WTC11 (cell line): ENCODE measurements around the gene CLCN6. TPM values are rescaled to one million over a fixed set of nuclear protein-coding genes. Genes with fewer than 3 reads are reported as not detected.

ENCODE experiments used
- AFF4 ChIP-seq: sonication (generic); formaldehyde crosslinking; IDR thresholded peaks from 2 replicates; pipeline ENCODE4 v1.8.1; 2023; ENCODE audit warnings: mild to moderate bottlenecking, missing genetic modification reagents, borderline replicate concordance
- ATF2 ChIP-seq: sonication (generic); formaldehyde crosslinking; IDR thresholded peaks from 2 replicates; pipeline ENCODE4 v1.8.1; 2022; ENCODE audit warnings: low read depth, missing genetic modification reagents, borderline replicate concordance
- ATF3 ChIP-seq: sonication (generic); formaldehyde crosslinking; conservative IDR thresholded peaks from 2 replicates; pipeline ENCODE4 v1.8.1; 2022; ENCODE audit warnings: mild to moderate bottlenecking, missing genetic modification reagents
- ATF6 ChIP-seq: sonication (generic); formaldehyde crosslinking; IDR thresholded peaks from 2 replicates; pipeline ENCODE4 v1.8.1; 2023; ENCODE audit warnings: mild to moderate bottlenecking, missing genetic modification reagents
- CBFB ChIP-seq: sonication (generic); formaldehyde crosslinking; IDR thresholded peaks from 2 replicates; pipeline ENCODE4 v1.8.1; 2022; ENCODE audit warnings: mild to moderate bottlenecking, low read depth, missing genetic modification reagents
- ETV6 ChIP-seq: sonication (generic); formaldehyde crosslinking; IDR thresholded peaks from 2 replicates; pipeline ENCODE4 v1.8.1; 2022; ENCODE audit warnings: mild to moderate bottlenecking, missing genetic modification reagents
- FOXP4 ChIP-seq: sonication (generic); formaldehyde crosslinking; IDR thresholded peaks from 2 replicates; pipeline ENCODE4 v1.8.0; 2022; ENCODE audit warnings: mild to moderate bottlenecking, missing genetic modification reagents
- HMGXB4 ChIP-seq: sonication (generic); formaldehyde crosslinking; IDR thresholded peaks from 2 replicates; pipeline ENCODE4 v1.8.1; 2023; ENCODE audit warnings: mild to moderate bottlenecking, moderate library complexity, missing genetic modification reagents
- IRF1 ChIP-seq: sonication (generic); formaldehyde crosslinking; IDR thresholded peaks from 2 replicates; pipeline ENCODE4 v1.8.0; 2023; ENCODE audit warnings: missing genetic modification reagents
- IRF2 ChIP-seq: sonication (generic); formaldehyde crosslinking; IDR thresholded peaks from 2 replicates; pipeline ENCODE4 v1.8.0; 2022; ENCODE audit warnings: low read depth, missing genetic modification reagents, borderline replicate concordance
- KAT7 ChIP-seq: sonication (generic); formaldehyde crosslinking; IDR thresholded peaks from 2 replicates; pipeline ENCODE4 v1.8.1; 2023; ENCODE audit warnings: missing genetic modification reagents, mild to moderate bottlenecking, borderline replicate concordance
- NFATC4 ChIP-seq: fragments of 250-450 bp; sonication (Bioruptor Pico); IDR thresholded peaks from 2 replicates; pipeline ENCODE4 v1.9.0; 2021; ENCODE audit warnings: mild to moderate bottlenecking
- NFYB ChIP-seq: sonication (generic); formaldehyde crosslinking; conservative IDR thresholded peaks from 2 replicates; pipeline ENCODE4 v1.8.0; 2022; ENCODE audit warnings: low read depth, missing genetic modification reagents
- NR1H2 ChIP-seq: sonication (generic); formaldehyde crosslinking; IDR thresholded peaks from 2 replicates; pipeline ENCODE4 v1.9.0; 2021; ENCODE audit warnings: mild to moderate bottlenecking, moderate library complexity, missing genetic modification reagents
- PREB ChIP-seq: sonication (generic); formaldehyde crosslinking; IDR thresholded peaks from 2 replicates; pipeline ENCODE4 v1.8.1; 2022; ENCODE audit warnings: mild to moderate bottlenecking, missing genetic modification reagents, moderate library complexity, borderline replicate concordance
- SMAD4 ChIP-seq: sonication (generic); formaldehyde crosslinking; IDR thresholded peaks from 2 replicates; pipeline ENCODE4 v1.8.0; 2022; ENCODE audit warnings: mild to moderate bottlenecking, missing genetic modification reagents
- SP1 ChIP-seq: sonication (generic); formaldehyde crosslinking; conservative IDR thresholded peaks from 2 replicates; pipeline ENCODE4 v1.8.1; 2022; ENCODE audit warnings: missing genetic modification reagents
- TEAD4 ChIP-seq: sonication (generic); formaldehyde crosslinking; IDR thresholded peaks from 2 replicates; pipeline ENCODE4 v1.8.0; 2022; ENCODE audit warnings: mild to moderate bottlenecking, missing genetic modification reagents
- ZBTB43 ChIP-seq: sonication (generic); formaldehyde crosslinking; IDR thresholded peaks from 2 replicates; pipeline ENCODE4 v1.8.1; 2023; ENCODE audit warnings: mild to moderate bottlenecking, missing genetic modification reagents
- ZNF121 ChIP-seq: sonication (generic); formaldehyde crosslinking; IDR thresholded peaks from 2 replicates; pipeline ENCODE4 v1.8.0; 2023; ENCODE audit warnings: missing genetic modification reagents
- ZNF219 ChIP-seq: sonication (generic); formaldehyde crosslinking; IDR thresholded peaks from 2 replicates; pipeline ENCODE4 v1.8.0; 2023; ENCODE audit warnings: missing genetic modification reagents, mild to moderate bottlenecking, borderline replicate concordance
- ZNF396 ChIP-seq: fragments of 250-450 bp; sonication (Bioruptor Pico); IDR thresholded peaks from 2 replicates; pipeline ENCODE4 v1.8.0; 2021; ENCODE audit warnings: mild to moderate bottlenecking, moderate library complexity, borderline replicate concordance
- total RNA-seq: library from RNA; stranded (reverse); gene quantifications from 3 replicates; pipeline ENCODE4 v1.2.3, GENCODE V29; 2021

CLCN6 gene
- total RNA-seq, 1 experiment from 2014 or later = 22.3 TPM

GRCh38 chr1:11858968-11859871 is 53.2 kb downstream of the CLCN6 start (continued):
- TF ChIP-seq SMAD4 (CRISPR knock-in tag) = peak; percentile 94
- no peak for TF ChIP-seq IRF2 (CRISPR knock-in tag)
- TF ChIP-seq ZNF396 (CRISPR knock-in tag) = no peak
- TF ChIP-seq FOXP4 = peak; percentile 98
- TF ChIP-seq SP1 (CRISPR knock-in tag) = peak; percentile 59
- peak; percentile 40; the same call in 1 of the 2 replicates for TF ChIP-seq NFYB (CRISPR knock-in tag)
- TF ChIP-seq NFATC4 (CRISPR knock-in tag) = no peak
- peak; percentile 92 for TF ChIP-seq TEAD4 (CRISPR knock-in tag)
- TF ChIP-seq CBFB (CRISPR knock-in tag) = no peak
- no peak for TF ChIP-seq ATF6 (CRISPR knock-in tag)
- TF ChIP-seq ZBTB43 = peak; percentile 89
- TF ChIP-seq ETV6 (CRISPR knock-in tag) = peak; percentile 97
- TF ChIP-seq AFF4 (CRISPR knock-in tag) = no peak
- peak; percentile 97; the same call in 1 of the 2 replicates for TF ChIP-seq ZNF219 (CRISPR knock-in tag)
- peak; percentile 86; the same call in 1 of the 2 replicates for TF ChIP-seq IRF1 (CRISPR knock-in tag)
- TF ChIP-seq ATF3 (CRISPR knock-in tag) = peak; percentile 54; the same call in 1 of the 2 replicates
- no peak for TF ChIP-seq HMGXB4 (CRISPR knock-in tag)
- peak; percentile 93; the same call in 1 of the 2 replicates for TF ChIP-seq PREB
- peak; percentile 73; the same call in 1 of the 2 replicates for TF ChIP-seq NR1H2 (CRISPR knock-in tag)
- 0 out of 2 replicates have a peak, but pooled peaks have one; percentile 37 for TF ChIP-seq ZNF121 (CRISPR knock-in tag)
- no peak; the same call in 1 of the 2 replicates for TF ChIP-seq KAT7 (CRISPR knock-in tag)
- no peak for TF ChIP-seq ATF2 (CRISPR knock-in tag)
